ENCODE data around the gene PRDX2. TPM values are rescaled to one million over a fixed set of nuclear protein-coding genes. Genes with fewer than 3 reads are reported as not detected.

The PRDX2 gene
- total and polyA plus RNA-seq, 2 experiments from 2014 or later, result 346 to 465 TPM

- Histone ChIP-seq H3F3A (replicated peaks; ENCODE audit: low read depth) (peaks cover 17% of the 10 kb centered on the region), H2AFZ (no peak overlapping the region), H4K20me1 (replicated peaks; ENCODE audit: insufficient read depth) (peaks cover 4% of the 10 kb centered on the region; the same call in 1 of the 2 replicates), H3K79me2 (replicated peaks; ENCODE audit: insufficient read depth) (0 out of 2 replicates have a peak, but pooled peaks cover 3% of the 10 kb centered on the region), H3K9me2 (ENCODE audit: insufficient read depth) (no peaks in the 10 kb centered on the region), H3K4me1 (ENCODE audit: insufficient read depth) (no peaks in the 10 kb centered on the region), H3K4me3 (no peak overlapping the region), H3K36me3 (ENCODE audit: insufficient read depth) (0 out of 2 replicates have a peak, but pooled peaks cover 9% of the 10 kb centered on the region), H3K27me3 (ENCODE audit: insufficient read depth) (no peaks in the 10 kb centered on the region), H3K27ac (ENCODE audit: low read depth) (no peak overlapping the region), H3K4me2 (no peak overlapping the region)
- DNase-seq (ENCODE audit: low spot score) (no peak), ATAC-seq (no peak)
- H3K4me1 Mint-ChIP-seq, result peaks cover 8% of the 10 kb centered on the region; the same call in 2 of the 3 replicates
- no peak overlapping the region for H3K4me3 Mint-ChIP-seq
- no peak overlapping the region for H3K27ac Mint-ChIP-seq
- H3K9me3 Mint-ChIP-seq, result peaks cover 6% of the 10 kb centered on the region
- no peak for TF ChIP-seq ZNF462 (CRISPR knock-in tag; IDR thresholded peaks at IDR 0.05)
- TF ChIP-seq ETS1 (IDR thresholded peaks at IDR 0.05), result no peak
- TF ChIP-seq CTCF (conservative IDR thresholded peaks at IDR 0.05; ENCODE audit: low read depth in 2 of 2), result no peak
- no peak for TF ChIP-seq ZNF114 (CRISPR knock-in tag; IDR thresholded peaks at IDR 0.05)
- no peak for TF ChIP-seq EZH2phosphoT487 (IDR thresholded peaks at IDR 0.05; ENCODE audit: unreplicated experiment)
- no peak for TF ChIP-seq ZNF331 (CRISPR knock-in tag; IDR thresholded peaks at IDR 0.05; ENCODE audit: low read depth)
- no peak for TF ChIP-seq STAT1 (IDR thresholded peaks at IDR 0.05; ENCODE audit: unreplicated experiment)
- no peak for TF ChIP-seq NANOG (IDR thresholded peaks at IDR 0.05; ENCODE audit: borderline replicate concordance)
- TF ChIP-seq REST (IDR thresholded peaks at IDR 0.05; ENCODE audit: unreplicated experiment), result no peak
- no peak for TF ChIP-seq EZH2 (IDR thresholded peaks at IDR 0.05; ENCODE audit: low read depth, unreplicated experiment)
- TF ChIP-seq CREB1 (CRISPR knock-in tag; IDR thresholded peaks at IDR 0.05; ENCODE audit: low read depth), result no peak
- no peak for TF ChIP-seq POLR2AphosphoS5 (IDR thresholded peaks at IDR 0.05; ENCODE audit: low read depth)
- no peak for TF ChIP-seq JUNB (IDR thresholded peaks at IDR 0.05; ENCODE audit: unreplicated experiment)
- H3K27me3 Mint-ChIP-seq (ENCODE audit: insufficient read depth, low read depth, poor library complexity), result peaks cover 33% of the 10 kb centered on the region
- H3K36me3 Mint-ChIP-seq (ENCODE audit: low read depth), result peaks cover 58% of the 10 kb centered on the region
These were observed 38.5 kb downstream of the PRDX2 start for GRCh38 chr19:12763100-12763499.
